ENCODE data around the gene RAB10. TPM values are rescaled to one million over a fixed set of nuclear protein-coding genes. Genes with fewer than 3 reads are reported as not detected.

RAB10 gene
- total RNA-seq, 3 donors from 2014 or later (not counting 1 experiment from before 2014, with no cell fraction given), result 35.8 to 44.2 (median 39.5) TPM

DNA sequence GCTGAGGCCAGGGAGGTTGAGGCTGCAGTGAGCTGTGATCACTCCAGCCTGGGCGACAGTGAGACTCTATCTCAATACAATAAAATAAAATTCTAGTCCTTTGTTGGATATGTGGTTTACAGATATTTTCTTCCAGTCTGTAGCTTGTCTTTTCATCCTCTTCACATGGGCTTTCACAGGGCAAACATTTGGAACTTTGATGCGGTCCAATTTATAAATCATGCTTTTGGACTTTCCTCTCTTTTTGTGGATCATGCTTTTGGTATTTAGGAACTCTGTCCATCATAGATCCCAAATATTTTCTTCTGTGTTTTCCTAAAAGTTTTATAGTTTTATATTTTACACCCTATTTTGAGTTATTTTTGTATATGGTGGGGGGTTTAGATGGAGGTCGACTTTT lies 14.9 kb downstream of the RAB10 start:
- Mint-ChIP-seq H3K27me3 (ENCODE audit: low read depth in 2 of 2) (no peaks in the 10 kb centered on the region), H3K9me3 (no peaks in the 10 kb centered on the region), H3K4me3 (no peak overlapping the region), H3K36me3 (no peaks in the 10 kb centered on the region), H3K27ac (peak overlapping the region in 1 of 2 donors; percentile 23), H3K4me1 (peaks cover 61 to 65% of the 10 kb centered on the region in 2 donors)
- Histone ChIP-seq H3K9me3 (ENCODE audit: control insufficient read depth, insufficient read depth, low read length) (no peaks in the 10 kb centered on the region), H3K27ac (ENCODE audit: low read length) (no peak overlapping the region), H3K36me3 (ENCODE audit: control insufficient read depth, insufficient read depth, low read length) (no peaks in the 10 kb centered on the region), H3K4me3 (ENCODE audit: low read length) (no peak overlapping the region), H3K4me1 (ENCODE audit: control insufficient read depth, insufficient read depth, low read length) (peaks cover 9% of the 10 kb centered on the region), H3K27me3 (ENCODE audit: control insufficient read depth, insufficient read depth, low read length) (no peaks in the 10 kb centered on the region)
- DNase-seq (no peak), ATAC-seq (no peak)
- intact Hi-C loops (cut with micrococcal nuclease), result no loop called here
- WGBS (ENCODE audit: insufficient coverage), result 100% methylated on average over 1 of the region's 3 CpGs
- TF ChIP-seq, protein P1, sequence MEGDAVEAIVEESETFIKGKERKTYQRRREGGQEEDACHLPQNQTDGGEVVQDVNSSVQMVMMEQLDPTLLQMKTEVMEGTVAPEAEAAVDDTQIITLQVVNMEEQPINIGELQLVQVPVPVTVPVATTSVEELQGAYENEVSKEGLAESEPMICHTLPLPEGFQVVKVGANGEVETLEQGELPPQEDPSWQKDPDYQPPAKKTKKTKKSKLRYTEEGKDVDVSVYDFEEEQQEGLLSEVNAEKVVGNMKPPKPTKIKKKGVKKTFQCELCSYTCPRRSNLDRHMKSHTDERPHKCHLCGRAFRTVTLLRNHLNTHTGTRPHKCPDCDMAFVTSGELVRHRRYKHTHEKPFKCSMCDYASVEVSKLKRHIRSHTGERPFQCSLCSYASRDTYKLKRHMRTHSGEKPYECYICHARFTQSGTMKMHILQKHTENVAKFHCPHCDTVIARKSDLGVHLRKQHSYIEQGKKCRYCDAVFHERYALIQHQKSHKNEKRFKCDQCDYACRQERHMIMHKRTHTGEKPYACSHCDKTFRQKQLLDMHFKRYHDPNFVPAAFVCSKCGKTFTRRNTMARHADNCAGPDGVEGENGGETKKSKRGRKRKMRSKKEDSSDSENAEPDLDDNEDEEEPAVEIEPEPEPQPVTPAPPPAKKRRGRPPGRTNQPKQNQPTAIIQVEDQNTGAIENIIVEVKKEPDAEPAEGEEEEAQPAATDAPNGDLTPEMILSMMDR (IDR thresholded peaks at IDR 0.05), result no peak

DNA sequence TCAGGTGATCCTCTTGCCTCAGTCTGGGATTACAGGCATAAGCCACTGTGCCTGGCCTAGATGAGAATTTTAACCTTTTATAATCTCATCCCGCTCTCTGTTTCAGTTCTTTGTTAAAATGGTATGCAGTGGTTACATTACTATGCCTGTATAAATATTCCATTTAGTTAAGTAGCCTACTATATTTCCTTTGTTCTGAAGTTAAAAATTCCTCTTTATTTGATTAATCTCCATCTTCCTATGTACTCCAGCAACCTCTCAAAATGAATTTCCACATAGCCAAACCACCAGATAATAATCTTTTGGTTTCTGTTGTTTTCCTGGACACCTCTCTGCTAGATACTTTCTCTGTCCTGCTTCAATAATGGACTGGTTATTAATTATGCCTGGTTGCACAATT lies 15.8 kb downstream of the RAB10 start:
- peak overlapping the region; percentile 16 to 62 for H3K27ac Mint-ChIP-seq
- H3K36me3 Mint-ChIP-seq, result no peaks in the 10 kb centered on the region
- Histone ChIP-seq H3K4me3 (ENCODE audit: low read length) (no peak overlapping the region), H3K36me3 (ENCODE audit: control insufficient read depth, insufficient read depth, low read length) (no peaks in the 10 kb centered on the region), H3K9me3 (ENCODE audit: control insufficient read depth, insufficient read depth, low read length) (no peaks in the 10 kb centered on the region), H3K4me1 (ENCODE audit: control insufficient read depth, insufficient read depth, low read length) (peaks cover 6% of the 10 kb centered on the region), H3K27me3 (ENCODE audit: control insufficient read depth, insufficient read depth, low read length) (no peaks in the 10 kb centered on the region), H3K27ac (ENCODE audit: low read length) (no peak overlapping the region)
- no peaks in the 10 kb centered on the region for H3K27me3 Mint-ChIP-seq (ENCODE audit: low read depth in 2 of 2)
- DNase-seq (no peak), ATAC-seq (no peak)
- no peak overlapping the region for H3K4me3 Mint-ChIP-seq
- no CpG with 5 or more reads among the region's 1 CpG for WGBS (ENCODE audit: insufficient coverage)
- intact Hi-C loops (cut with micrococcal nuclease), result no loop called here
- H3K9me3 Mint-ChIP-seq, result no peaks in the 10 kb centered on the region
- TF ChIP-seq, protein P1 (IDR thresholded peaks at IDR 0.05), result no peak
- H3K4me1 Mint-ChIP-seq, result peaks cover 59 to 66% of the 10 kb centered on the region in 2 donors

DNA sequence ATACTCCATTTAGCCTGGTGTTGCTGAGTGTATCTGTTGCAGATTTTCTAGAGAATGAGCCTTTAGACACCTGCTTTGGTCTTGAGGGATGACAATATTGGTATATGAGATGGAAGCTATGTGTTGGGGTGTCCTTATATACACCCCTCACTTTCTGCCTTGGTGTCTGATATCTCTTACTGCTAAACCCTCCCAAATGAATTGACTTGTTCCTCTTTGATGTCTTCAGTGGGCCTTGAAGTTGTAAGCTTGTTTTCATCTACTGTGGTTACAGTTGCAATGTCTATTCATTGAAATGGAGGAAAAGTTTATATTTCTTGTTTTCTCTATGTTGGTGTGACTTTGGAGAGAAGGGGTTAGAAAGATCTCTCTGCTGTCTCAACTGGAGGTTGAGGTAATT lies 18.9 kb downstream of the RAB10 start:
- no peak overlapping the region for H3K4me3 ChIP-seq (ENCODE audit: low read length)
- H3K27ac Mint-ChIP-seq, result peak overlapping the region; percentile 49 to 72
- no peak overlapping the region for H3K27ac ChIP-seq (ENCODE audit: low read length)
- H3K4me3 Mint-ChIP-seq, result no peak overlapping the region
- no peaks in the 10 kb centered on the region for H3K27me3 Mint-ChIP-seq (ENCODE audit: low read depth in 2 of 2)
- intact Hi-C loops (cut with micrococcal nuclease), result no loop called here
- DNase-seq (peak in 1 of 2 donors; percentile 23), ATAC-seq (no peak)
- no peaks in the 10 kb centered on the region for H3K27me3 ChIP-seq (ENCODE audit: control insufficient read depth, insufficient read depth, low read length)
- no peaks in the 10 kb centered on the region for H3K9me3 Mint-ChIP-seq
- peaks cover 53 to 66% of the 10 kb centered on the region in 2 donors for H3K4me1 Mint-ChIP-seq
- H3K4me1 ChIP-seq (ENCODE audit: control insufficient read depth, insufficient read depth, low read length), result no peaks in the 10 kb centered on the region
- no peaks in the 10 kb centered on the region for H3K36me3 ChIP-seq (ENCODE audit: control insufficient read depth, insufficient read depth, low read length)
- H3K9me3 ChIP-seq (ENCODE audit: control insufficient read depth, insufficient read depth, low read length), result no peaks in the 10 kb centered on the region
- H3K36me3 Mint-ChIP-seq, result no peaks in the 10 kb centered on the region
- TF ChIP-seq, protein P1 (IDR thresholded peaks at IDR 0.05), result no peak

DNA sequence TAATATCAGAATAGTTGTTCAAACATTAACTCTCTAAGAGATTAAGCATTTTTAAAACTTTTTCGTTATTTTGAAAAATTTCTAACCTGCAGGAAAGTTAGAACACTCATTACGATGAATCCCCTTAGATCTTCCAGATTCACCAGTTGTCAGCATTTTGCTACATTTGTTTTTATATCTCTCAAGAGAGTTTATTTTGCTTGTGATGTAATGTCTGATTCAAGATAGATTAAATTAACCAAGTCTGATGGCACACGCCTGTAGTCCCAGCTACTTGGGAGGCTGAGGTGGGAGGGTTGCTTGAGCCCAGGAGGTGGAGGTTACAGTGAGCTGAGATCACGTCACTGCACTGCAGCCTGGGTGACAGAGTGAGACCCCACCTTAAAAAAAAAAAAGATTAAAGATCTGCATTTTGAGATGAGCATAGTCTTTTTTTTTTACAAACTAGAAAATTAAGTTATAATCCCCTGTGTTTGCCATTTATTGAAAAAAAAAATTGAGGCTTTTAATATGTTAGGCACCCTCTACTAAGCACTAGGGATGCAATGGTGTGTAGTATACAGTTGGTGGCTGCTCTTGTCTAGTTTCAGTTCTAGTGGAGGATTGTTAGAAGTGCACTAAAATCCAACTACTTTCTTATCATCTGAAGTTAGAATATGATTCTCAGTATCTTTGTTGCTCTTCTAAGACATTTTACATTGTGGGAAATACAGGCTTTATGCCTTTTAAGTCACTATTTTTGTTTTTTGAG lies 20.9 kb downstream of the RAB10 start:
- H3K4me3 Mint-ChIP-seq, result no peak overlapping the region
- no peaks in the 10 kb centered on the region for H3K36me3 Mint-ChIP-seq
- intact Hi-C loops (cut with micrococcal nuclease), result no loop called here
- WGBS (ENCODE audit: insufficient coverage), result 89% methylated on average over 4 of the region's 4 CpGs
- H3K4me1 Mint-ChIP-seq, result peaks cover 62 to 68% of the 10 kb centered on the region in 2 donors
- no peaks in the 10 kb centered on the region for H3K4me1 ChIP-seq (ENCODE audit: control insufficient read depth, insufficient read depth, low read length)
- no peaks in the 10 kb centered on the region for H3K27me3 ChIP-seq (ENCODE audit: control insufficient read depth, insufficient read depth, low read length)
- no peaks in the 10 kb centered on the region for H3K9me3 Mint-ChIP-seq
- TF ChIP-seq, protein P1 (IDR thresholded peaks at IDR 0.05), result no peak
- peak; percentile 60 to 68 (median 61) for ATAC-seq
- H3K27me3 Mint-ChIP-seq (ENCODE audit: low read depth in 2 of 2), result no peaks in the 10 kb centered on the region
- no peaks in the 10 kb centered on the region for H3K36me3 ChIP-seq (ENCODE audit: control insufficient read depth, insufficient read depth, low read length)
- no peak overlapping the region for H3K4me3 ChIP-seq (ENCODE audit: low read length)
- no peak overlapping the region for H3K27ac Mint-ChIP-seq
- no peak for DNase-seq
- no peak overlapping the region for H3K27ac ChIP-seq (ENCODE audit: low read length)
- H3K9me3 ChIP-seq (ENCODE audit: control insufficient read depth, insufficient read depth, low read length), result no peaks in the 10 kb centered on the region

Data from natural killer cell (primary cell).